GM23338 (cell line): ENCODE results near the gene DMD. TPM values are rescaled to one million over a fixed set of nuclear protein-coding genes. Genes with fewer than 3 reads are reported as not detected.

Experiments
- ATAC-seq: fragments of 200-7000 bp; cut with Tn5 transposase; 3 replicates; pipeline ENCODE4 v1.9.1; 2020
- DNase-seq: peaks from one replicate; pipeline ENCODE4 v3.0.0-alpha.2; 2015; ENCODE audit warnings: low spot score
- H2AFZ ChIP-seq: fragments of 200-600 bp; sonication (generic); 2 replicates; pipeline ENCODE4 v1.8.0; 2016; ENCODE audit warnings: antibody characterized with exemption, mild to moderate bottlenecking, moderate library complexity
- H3F3A ChIP-seq: fragments of 200-600 bp; sonication (generic); replicated peaks from 2 replicates; pipeline ENCODE4 v1.8.0; 2017; ENCODE audit warnings: antibody characterized with exemption, mixed run types, low read depth
- H3K27ac ChIP-seq: fragments of 200-600 bp; sonication (generic); 2 replicates; pipeline ENCODE4 v1.6.1; 2016; ENCODE audit warnings: low read depth
- H3K27me3 ChIP-seq: fragments of 200-600 bp; sonication (generic); 2 replicates; pipeline ENCODE4 v1.8.0; 2016; ENCODE audit warnings: mild to moderate bottlenecking, mixed run types, moderate library complexity; ENCODE audit not compliant: insufficient read depth
- H3K36me3 ChIP-seq: fragments of 200-600 bp; sonication (generic); 2 replicates; pipeline ENCODE4 v1.8.0; 2016; ENCODE audit warnings: mild to moderate bottlenecking; ENCODE audit not compliant: insufficient read depth
- H3K4me1 ChIP-seq: fragments of 200-600 bp; sonication (generic); 2 replicates; pipeline ENCODE4 v1.8.0; 2016; ENCODE audit warnings: mild to moderate bottlenecking, moderate library complexity; ENCODE audit not compliant: insufficient read depth
- H3K4me2 ChIP-seq: fragments of 200-600 bp; sonication (generic); 2 replicates; pipeline ENCODE4 v1.7.1; 2017; ENCODE audit warnings: mixed run types
- H3K4me3 ChIP-seq: fragments of 200-600 bp; sonication (generic); 2 replicates; pipeline ENCODE4 v1.6.1; 2016; ENCODE audit warnings: mixed run types
- H3K79me2 ChIP-seq: fragments of 200-600 bp; sonication (generic); replicated peaks from 2 replicates; pipeline ENCODE4 v1.8.0; 2017; ENCODE audit warnings: mild to moderate bottlenecking; ENCODE audit not compliant: insufficient read depth
- H3K9me2 ChIP-seq: fragments of 200-600 bp; sonication (generic); 2 replicates; pipeline ENCODE4 v1.8.0; 2017; ENCODE audit not compliant: insufficient read depth
- H4K20me1 ChIP-seq: fragments of 200-600 bp; sonication (generic); replicated peaks from 2 replicates; pipeline ENCODE4 v1.8.0; 2017; ENCODE audit warnings: mild to moderate bottlenecking; ENCODE audit not compliant: insufficient read depth
- H3K27ac Mint-ChIP-seq: 2 replicates; pipeline ENCODE4 v1.8.0; 2020; ENCODE audit warnings: inconsistent platforms, mild to moderate bottlenecking, moderate library complexity, mixed read lengths
- H3K27me3 Mint-ChIP-seq: 3 replicates; pipeline ENCODE4 v1.8.0; 2022; ENCODE audit warnings: low read depth, mild to moderate bottlenecking, moderate library complexity, mixed read lengths, inconsistent platforms; ENCODE audit not compliant: insufficient read depth, poor library complexity
- H3K36me3 Mint-ChIP-seq: 3 replicates; pipeline ENCODE4 v1.8.0; 2021; ENCODE audit warnings: low read depth, mild to moderate bottlenecking, inconsistent platforms, moderate library complexity, mixed read lengths
- H3K4me1 Mint-ChIP-seq: 3 replicates; pipeline ENCODE4 v1.8.0; 2020; ENCODE audit warnings: mild to moderate bottlenecking, inconsistent platforms, mixed read lengths
- H3K4me3 Mint-ChIP-seq: 3 replicates; pipeline ENCODE4 v1.8.0; 2021; ENCODE audit warnings: moderate library complexity, mild to moderate bottlenecking, inconsistent platforms, mixed read lengths
- H3K9me3 Mint-ChIP-seq: 3 replicates; pipeline ENCODE4 v1.8.0; 2020; ENCODE audit warnings: moderate library complexity, mild to moderate bottlenecking, inconsistent platforms, mixed read lengths
- CREB1 ChIP-seq: fragments of 250-450 bp; sonication (Bioruptor Pico); IDR thresholded peaks from 2 replicates; pipeline ENCODE4 v1.5.0; 2020; ENCODE audit warnings: low read depth, mild to moderate bottlenecking, moderate library complexity
- CTCF ChIP-seq, 2 experiments: fragments of 200-600 bp in 1 of 2; sonication (generic) in 1 of 2; conservative IDR thresholded peaks; 2 replicates each; pipeline versions ENCODE4 v1.5.1 to v1.6.1; 2016 to 2017; ENCODE audit warnings: antibody characterized with exemption in 2 of 2, low read depth in 2 of 2, mild to moderate bottlenecking in 2 of 2, moderate library complexity in 1 of 2
- ETS1 ChIP-seq: IDR thresholded peaks from 2 replicates; pipeline ENCODE4 v1.6.1; 2016; ENCODE audit warnings: antibody characterized with exemption
- EZH2 ChIP-seq: fragments of 200-600 bp; sonication (generic); IDR thresholded peaks from one replicate; pipeline ENCODE4 v1.8.0; 2017; ENCODE audit warnings: antibody characterized with exemption, mild to moderate bottlenecking, low read depth; ENCODE audit not compliant: unreplicated experiment
- EZH2phosphoT487 ChIP-seq: fragments of 200-600 bp; sonication (generic); IDR thresholded peaks from one replicate; pipeline ENCODE4 v1.8.1; 2018; ENCODE audit warnings: antibody characterized with exemption; ENCODE audit not compliant: unreplicated experiment
- JUNB ChIP-seq: IDR thresholded peaks from one replicate; pipeline ENCODE4 v1.6.1; 2016; ENCODE audit warnings: antibody characterized with exemption; ENCODE audit not compliant: unreplicated experiment
- NANOG ChIP-seq: IDR thresholded peaks from 2 replicates; pipeline ENCODE4 v1.6.1; 2016; ENCODE audit warnings: antibody characterized with exemption, borderline replicate concordance
- POLR2AphosphoS5 ChIP-seq: IDR thresholded peaks from 2 replicates; pipeline ENCODE4 v1.6.1; 2016; ENCODE audit warnings: antibody characterized with exemption, low read depth
- STAT1 ChIP-seq: IDR thresholded peaks from one replicate; pipeline ENCODE4 v1.6.1; 2016; ENCODE audit warnings: antibody characterized with exemption; ENCODE audit not compliant: unreplicated experiment
- ZNF114 ChIP-seq: fragments of 250-450 bp; sonication (Bioruptor Pico); IDR thresholded peaks from 2 replicates; pipeline ENCODE4 v1.5.0; 2020; ENCODE audit warnings: mild to moderate bottlenecking, moderate library complexity
- ZNF331 ChIP-seq: fragments of 250-450 bp; sonication (Bioruptor Pico); IDR thresholded peaks from 2 replicates; pipeline ENCODE4 v1.5.0; 2020; ENCODE audit warnings: low read depth, mild to moderate bottlenecking, moderate library complexity
- polyA plus RNA-seq: library from polyadenylated mRNA; unstranded; fragments of >200 nt; fragmentation: Nextera tagmentation; extraction: Ambion mirVana; gene quantifications from 2 replicates; pipeline ENCODE4 v1.2.1, GENCODE V29; 2016
- total RNA-seq: library from RNA; depleted of rRNA; stranded (reverse); fragments of >200 nt; shearing (Covaris generic); gene quantifications from 2 replicates; pipeline ENCODE4 v1.2.3, GENCODE V29; 2014

DMD gene
- total and polyA plus RNA-seq, 2 experiments from 2014 or later, result 4.5 to 7.6 TPM

DNA sequence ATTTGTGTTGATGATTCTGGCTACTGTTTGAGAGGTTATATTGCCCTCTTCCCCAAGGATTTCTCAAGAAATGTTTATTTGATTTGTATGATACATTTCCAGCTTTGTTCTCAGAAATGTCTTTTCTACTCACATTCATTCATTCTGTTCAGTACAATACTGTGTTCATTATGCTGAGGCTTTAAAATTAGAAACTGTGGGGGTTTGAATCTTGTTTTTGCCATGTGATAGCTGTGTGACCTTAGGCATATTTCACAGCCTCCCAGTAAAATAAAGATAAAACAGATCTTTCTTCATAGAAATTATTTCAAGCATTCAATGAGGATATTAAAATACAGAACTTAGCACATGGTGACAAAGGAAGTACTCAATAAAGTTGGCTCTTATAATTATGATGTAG lies 123.9 kb downstream of the DMD start:
- peaks cover 14% of the 10 kb centered on the region for H3K36me3 Mint-ChIP-seq
- H3K4me1 Mint-ChIP-seq, result peaks cover 4% of the 10 kb centered on the region; the same call in 1 of the 3 replicates
- peaks cover 3% of the 10 kb centered on the region; the same call in 2 of the 3 replicates for H3K9me3 Mint-ChIP-seq
- no peaks in the 10 kb centered on the region for H3K79me2 ChIP-seq
- H4K20me1 ChIP-seq, result no peaks in the 10 kb centered on the region
- no peak overlapping the region for H3K4me2 ChIP-seq
- no peak overlapping the region for H2AFZ ChIP-seq
- no peaks in the 10 kb centered on the region for H3K27me3 ChIP-seq
- DNase-seq (no peak), ATAC-seq (no peak)
- H3K27ac Mint-ChIP-seq, result no peak overlapping the region
- no peaks in the 10 kb centered on the region for H3K36me3 ChIP-seq
- no peaks in the 10 kb centered on the region for H3K27me3 Mint-ChIP-seq
- no peak overlapping the region for H3K4me3 Mint-ChIP-seq
- H3K4me3 ChIP-seq, result no peak overlapping the region
- no peaks in the 10 kb centered on the region for H3K4me1 ChIP-seq
- no peaks in the 10 kb centered on the region for H3F3A ChIP-seq
- TF ChIP-seq ZNF331 (CRISPR knock-in tag) (no peak), CTCF (conservative IDR thresholded peaks at IDR 0.05; ENCODE audit: low read depth in 2 of 2) (no peak)
- no peaks in the 10 kb centered on the region for H3K9me2 ChIP-seq
- H3K27ac ChIP-seq, result no peak overlapping the region

- no peak overlapping the region for H3K27ac Mint-ChIP-seq
- ATAC-seq (no peak), DNase-seq (peak; percentile 37)
- no peaks in the 10 kb centered on the region for H3K4me1 ChIP-seq
- no peaks in the 10 kb centered on the region for H3F3A ChIP-seq
- peaks cover 4% of the 10 kb centered on the region; the same call in 1 of the 3 replicates for H3K4me1 Mint-ChIP-seq
- no peaks in the 10 kb centered on the region for H3K9me2 ChIP-seq
- no peak overlapping the region for H3K4me2 ChIP-seq
- no peaks in the 10 kb centered on the region for H3K79me2 ChIP-seq
- H2AFZ ChIP-seq, result no peak overlapping the region
- no peak overlapping the region for H3K4me3 Mint-ChIP-seq
- H3K4me3 ChIP-seq, result no peak overlapping the region
- no peak overlapping the region for H3K27ac ChIP-seq
- H3K9me3 Mint-ChIP-seq, result peaks cover 3% of the 10 kb centered on the region; the same call in 2 of the 3 replicates
- H4K20me1 ChIP-seq, result no peaks in the 10 kb centered on the region
- peaks cover 14% of the 10 kb centered on the region for H3K36me3 Mint-ChIP-seq
- H3K27me3 ChIP-seq, result no peaks in the 10 kb centered on the region
- H3K36me3 ChIP-seq, result no peaks in the 10 kb centered on the region
- no peaks in the 10 kb centered on the region for H3K27me3 Mint-ChIP-seq
- TF ChIP-seq POLR2AphosphoS5 (no peak), STAT1 (no peak), CTCF (conservative IDR thresholded peaks at IDR 0.05; ENCODE audit: low read depth in 2 of 2) (no peak), CREB1 (no peak), ZNF331 (CRISPR knock-in tag) (no peak), NANOG (no peak), JUNB (no peak), ETS1 (no peak), EZH2 (no peak), ZNF114 (CRISPR knock-in tag) (no peak), EZH2phosphoT487 (no peak)
These were observed 124.5 kb downstream of the DMD start for GRCh38 chrX:33086886-33087285.
